ES-I3 (cell line): ENCODE results near the gene MIPEP.

Experiments
- H3K36me3 ChIP-seq: 2 replicates; pipeline ENCODE4 v1.6.1; 2013; ENCODE audit warnings: mild to moderate bottlenecking, low read length, control low read depth, moderate library complexity; ENCODE audit not compliant: insufficient read depth
- H3K4me1 ChIP-seq: 2 replicates; pipeline ENCODE4 v1.6.1; 2013; ENCODE audit warnings: mild to moderate bottlenecking, control low read depth, low read length; ENCODE audit not compliant: insufficient read depth
- H3K9ac ChIP-seq: 2 replicates; pipeline ENCODE4 v1.6.1; 2013; ENCODE audit warnings: low read depth, mild to moderate bottlenecking, low read length, moderate library complexity
- H3K9me3 ChIP-seq: 2 replicates; pipeline ENCODE4 v1.6.1; 2013; ENCODE audit warnings: mild to moderate bottlenecking, low read length, moderate library complexity; ENCODE audit not compliant: control insufficient read depth, insufficient read depth

The MIPEP gene

GRCh38 chr13:23739596-23739995, 149.6 kb downstream of the MIPEP start:
- H3K9me3 ChIP-seq: no peaks in the 10 kb centered on the region
- no peaks in the 10 kb centered on the region for H3K36me3 ChIP-seq
- H3K9ac ChIP-seq: no peak overlapping the region
- no peaks in the 10 kb centered on the region for H3K4me1 ChIP-seq

DNA sequence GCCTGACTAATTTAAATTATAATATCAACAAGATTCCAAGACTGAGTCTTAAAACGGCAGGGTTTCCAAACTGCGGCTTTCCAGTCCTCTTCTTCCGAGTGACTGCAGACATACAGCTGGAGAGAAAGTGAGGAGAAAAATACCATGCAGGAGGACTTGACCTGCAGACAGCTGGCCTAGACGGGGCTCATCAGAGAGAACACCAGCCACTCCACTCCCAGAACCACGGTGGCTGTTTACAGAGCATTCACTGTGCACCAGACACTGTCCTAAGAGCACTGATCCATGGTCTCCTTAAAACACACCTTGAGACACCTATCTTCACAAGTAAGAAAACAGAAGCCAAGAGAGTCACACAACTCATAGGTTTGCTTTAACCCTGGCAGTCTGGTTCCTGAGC, 152.7 kb downstream of the MIPEP start:
- Histone ChIP-seq H3K36me3 (no peaks in the 10 kb centered on the region; the same call in 1 of the 2 replicates), H3K4me1 (no peaks in the 10 kb centered on the region), H3K9ac (no peak overlapping the region), H3K9me3 (no peaks in the 10 kb centered on the region)

GRCh38 chr13:23735329-23735728, 153.9 kb downstream of the MIPEP start:
- no peaks in the 10 kb centered on the region for H3K9me3 ChIP-seq
- H3K4me1 ChIP-seq: no peaks in the 10 kb centered on the region
- no peaks in the 10 kb centered on the region; the same call in 1 of the 2 replicates for H3K36me3 ChIP-seq
- H3K9ac ChIP-seq: no peak overlapping the region

GRCh38 chr13:23731709-23732108, 157.5 kb downstream of the MIPEP start:
- H3K9me3 ChIP-seq: no peaks in the 10 kb centered on the region
- no peaks in the 10 kb centered on the region; the same call in 1 of the 2 replicates for H3K36me3 ChIP-seq
- H3K9ac ChIP-seq: no peak overlapping the region
- no peaks in the 10 kb centered on the region for H3K4me1 ChIP-seq

GRCh38 chr13:23730251-23730650, 158.9 kb downstream of the MIPEP start:
- H3K9ac ChIP-seq: no peak overlapping the region
- no peaks in the 10 kb centered on the region; the same call in 1 of the 2 replicates for H3K36me3 ChIP-seq
- H3K9me3 ChIP-seq: no peaks in the 10 kb centered on the region
- no peaks in the 10 kb centered on the region for H3K4me1 ChIP-seq

DNA sequence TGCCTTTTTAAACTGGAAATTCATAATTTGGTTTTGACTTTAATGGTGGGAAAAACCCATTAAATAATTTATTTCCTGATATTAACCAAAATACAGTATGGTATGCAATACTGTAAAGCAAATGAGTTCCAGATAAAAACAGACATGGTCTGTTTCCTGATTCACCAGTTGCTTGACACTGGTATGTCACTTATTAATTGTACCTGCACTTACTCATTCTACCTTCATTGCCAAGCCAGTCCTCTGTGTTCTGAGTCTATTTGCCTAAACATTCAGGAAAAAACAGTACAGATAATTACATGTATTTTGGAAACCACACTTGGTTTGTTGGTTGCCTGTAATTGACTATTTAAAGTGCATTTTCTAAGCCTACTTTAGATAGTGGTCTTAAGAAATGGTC, 159.7 kb downstream of the MIPEP start:
- H3K36me3 ChIP-seq: no peaks in the 10 kb centered on the region; the same call in 1 of the 2 replicates
- no peaks in the 10 kb centered on the region for H3K9me3 ChIP-seq
- no peak overlapping the region for H3K9ac ChIP-seq
- no peaks in the 10 kb centered on the region for H3K4me1 ChIP-seq

DNA sequence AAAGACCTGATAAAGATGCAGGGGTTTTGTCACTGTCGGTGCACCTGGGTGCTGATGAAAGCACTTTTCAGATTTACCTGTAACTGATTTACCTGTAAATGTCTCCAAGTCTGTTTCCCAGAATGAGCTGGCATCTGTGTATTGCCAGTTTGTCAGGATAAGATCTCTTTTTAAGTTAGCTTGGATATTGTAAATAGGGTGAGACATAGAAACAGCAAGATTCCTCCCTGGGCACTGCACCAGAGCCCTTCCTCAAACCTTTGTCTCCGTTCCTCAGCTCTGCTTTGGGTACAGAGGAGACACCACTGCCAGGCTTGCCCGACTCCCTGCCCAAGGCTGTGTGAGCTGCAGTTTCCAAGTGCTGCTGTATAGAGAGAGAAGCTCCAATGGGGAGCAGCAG, 160.4 kb downstream of the MIPEP start:
- no peaks in the 10 kb centered on the region; the same call in 1 of the 2 replicates for H3K36me3 ChIP-seq
- H3K4me1 ChIP-seq: peaks cover 2% of the 10 kb centered on the region; the same call in 1 of the 2 replicates
- no peak overlapping the region for H3K9ac ChIP-seq
- no peaks in the 10 kb centered on the region for H3K9me3 ChIP-seq

DNA sequence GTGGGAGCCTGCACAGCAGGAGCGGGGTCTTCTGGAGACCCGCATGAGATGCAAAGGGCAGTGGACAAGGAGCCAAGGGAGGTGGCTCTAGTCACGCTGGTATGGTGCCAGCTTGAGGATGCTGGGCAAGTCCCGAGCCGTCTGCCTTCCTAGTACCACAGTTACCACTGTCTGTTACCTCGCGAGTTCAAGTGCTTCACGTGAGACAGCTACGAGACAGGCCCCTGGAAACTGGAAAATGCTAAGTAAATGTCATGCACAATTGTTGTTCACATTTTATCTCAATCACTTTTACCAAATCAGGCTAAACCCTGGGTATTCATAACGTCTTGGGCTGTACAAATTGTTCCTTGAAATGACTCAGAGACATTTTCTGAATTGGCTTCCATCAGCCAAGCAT, 163.3 kb downstream of the MIPEP start:
- H3K4me1 ChIP-seq: peaks cover 6% of the 10 kb centered on the region; the same call in 1 of the 2 replicates
- no peak overlapping the region for H3K9ac ChIP-seq
- no peaks in the 10 kb centered on the region for H3K36me3 ChIP-seq
- H3K9me3 ChIP-seq: no peaks in the 10 kb centered on the region

- Histone ChIP-seq H3K9me3 (no peaks in the 10 kb centered on the region), H3K4me1 (peaks cover 6% of the 10 kb centered on the region; the same call in 1 of the 2 replicates), H3K36me3 (no peaks in the 10 kb centered on the region), H3K9ac (no peak overlapping the region)
Observed at GRCh38 chr13:23724196-23724970, 164.8 kb downstream of the MIPEP start.

- Histone ChIP-seq H3K4me1 (peaks cover 6% of the 10 kb centered on the region; the same call in 1 of the 2 replicates), H3K9ac (no peak overlapping the region), H3K36me3 (no peaks in the 10 kb centered on the region), H3K9me3 (no peaks in the 10 kb centered on the region)
Observed at GRCh38 chr13:23723471-23723870, 165.7 kb downstream of the MIPEP start.

- H3K36me3 ChIP-seq: no peaks in the 10 kb centered on the region
- no peaks in the 10 kb centered on the region for H3K9me3 ChIP-seq
- H3K4me1 ChIP-seq: peaks cover 6% of the 10 kb centered on the region; the same call in 1 of the 2 replicates
- H3K9ac ChIP-seq: no peak overlapping the region
Observed at GRCh38 chr13:23722726-23723453, 166.3 kb downstream of the MIPEP start.

DNA sequence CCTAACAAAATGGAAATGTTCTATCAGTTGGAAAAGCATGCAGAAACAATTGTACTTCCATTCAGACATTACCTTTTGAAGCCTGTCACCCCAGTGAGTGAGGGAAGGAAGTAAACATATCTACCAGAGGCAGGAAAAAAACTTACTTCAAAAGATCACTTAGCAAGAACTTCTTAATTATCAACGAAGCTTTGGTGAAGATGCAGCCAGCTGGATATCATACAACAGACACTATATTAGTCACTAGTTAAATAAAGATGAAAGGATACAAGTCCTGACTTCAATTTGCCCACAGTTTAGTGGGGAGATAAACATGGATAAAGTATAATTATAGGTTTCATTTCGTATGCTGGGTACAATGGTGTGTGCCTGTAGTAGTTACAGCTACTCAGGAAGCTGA, 170.2 kb downstream of the MIPEP start:
- Histone ChIP-seq H3K36me3 (no peaks in the 10 kb centered on the region), H3K9me3 (no peaks in the 10 kb centered on the region), H3K9ac (no peak overlapping the region), H3K4me1 (peaks cover 6% of the 10 kb centered on the region; the same call in 1 of the 2 replicates)

- H3K9ac ChIP-seq: no peak overlapping the region
- no peaks in the 10 kb centered on the region for H3K36me3 ChIP-seq
- no peaks in the 10 kb centered on the region for H3K9me3 ChIP-seq
- H3K4me1 ChIP-seq: no peaks in the 10 kb centered on the region
Observed at GRCh38 chr13:23716401-23716800, 172.8 kb downstream of the MIPEP start.

- no peak overlapping the region for H3K9ac ChIP-seq
- no peaks in the 10 kb centered on the region for H3K4me1 ChIP-seq
- H3K9me3 ChIP-seq: no peaks in the 10 kb centered on the region
- H3K36me3 ChIP-seq: no peaks in the 10 kb centered on the region
Observed at GRCh38 chr13:23715762-23716235, 173.4 kb downstream of the MIPEP start.
